OCI-LY3 (cell line): ENCODE results near the gene ANKS1B.

ENCODE experiments used
- EZH2phosphoT487 ChIP-seq: fragments of 200-600 bp; shearing (Covaris generic); IDR thresholded peaks from 2 replicates; pipeline ENCODE4 v1.6.1; 2018; ENCODE audit warnings: antibody characterized with exemption, mixed run types, low read depth
- TF ChIP-seq, protein P1 (sequence below): fragments of 200-600, 300-600 bp; sonication (generic); IDR thresholded peaks from 2 replicates; pipeline ENCODE4 v1.5.1; 2014; ENCODE audit warnings: antibody characterized with exemption, low read length, low read depth

DNA sequence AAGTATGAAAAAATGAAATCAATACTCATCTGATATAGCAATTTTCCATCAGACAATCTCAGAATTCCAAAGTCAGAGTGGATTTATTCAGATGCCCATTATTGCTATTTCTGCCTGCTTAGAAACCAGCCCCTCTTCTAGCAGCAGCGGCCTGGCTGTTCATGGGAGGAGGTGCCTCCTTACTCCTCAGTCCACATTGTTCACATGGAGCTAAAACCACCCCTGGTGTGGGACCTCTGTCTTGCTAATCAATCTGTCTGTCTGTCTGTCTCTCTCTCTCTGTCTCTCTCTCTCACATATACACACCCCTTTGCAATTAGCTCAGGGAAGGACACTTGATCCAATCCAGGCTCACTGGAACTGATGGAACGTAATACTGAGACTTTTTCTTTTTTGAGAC is 1163.5 kb downstream of the ANKS1B start:
- TF ChIP-seq, protein P1, sequence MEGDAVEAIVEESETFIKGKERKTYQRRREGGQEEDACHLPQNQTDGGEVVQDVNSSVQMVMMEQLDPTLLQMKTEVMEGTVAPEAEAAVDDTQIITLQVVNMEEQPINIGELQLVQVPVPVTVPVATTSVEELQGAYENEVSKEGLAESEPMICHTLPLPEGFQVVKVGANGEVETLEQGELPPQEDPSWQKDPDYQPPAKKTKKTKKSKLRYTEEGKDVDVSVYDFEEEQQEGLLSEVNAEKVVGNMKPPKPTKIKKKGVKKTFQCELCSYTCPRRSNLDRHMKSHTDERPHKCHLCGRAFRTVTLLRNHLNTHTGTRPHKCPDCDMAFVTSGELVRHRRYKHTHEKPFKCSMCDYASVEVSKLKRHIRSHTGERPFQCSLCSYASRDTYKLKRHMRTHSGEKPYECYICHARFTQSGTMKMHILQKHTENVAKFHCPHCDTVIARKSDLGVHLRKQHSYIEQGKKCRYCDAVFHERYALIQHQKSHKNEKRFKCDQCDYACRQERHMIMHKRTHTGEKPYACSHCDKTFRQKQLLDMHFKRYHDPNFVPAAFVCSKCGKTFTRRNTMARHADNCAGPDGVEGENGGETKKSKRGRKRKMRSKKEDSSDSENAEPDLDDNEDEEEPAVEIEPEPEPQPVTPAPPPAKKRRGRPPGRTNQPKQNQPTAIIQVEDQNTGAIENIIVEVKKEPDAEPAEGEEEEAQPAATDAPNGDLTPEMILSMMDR: no peak
- TF ChIP-seq EZH2phosphoT487: no peak
